ENCODE data around the gene GLIS1.

Gene GLIS1

DNA sequence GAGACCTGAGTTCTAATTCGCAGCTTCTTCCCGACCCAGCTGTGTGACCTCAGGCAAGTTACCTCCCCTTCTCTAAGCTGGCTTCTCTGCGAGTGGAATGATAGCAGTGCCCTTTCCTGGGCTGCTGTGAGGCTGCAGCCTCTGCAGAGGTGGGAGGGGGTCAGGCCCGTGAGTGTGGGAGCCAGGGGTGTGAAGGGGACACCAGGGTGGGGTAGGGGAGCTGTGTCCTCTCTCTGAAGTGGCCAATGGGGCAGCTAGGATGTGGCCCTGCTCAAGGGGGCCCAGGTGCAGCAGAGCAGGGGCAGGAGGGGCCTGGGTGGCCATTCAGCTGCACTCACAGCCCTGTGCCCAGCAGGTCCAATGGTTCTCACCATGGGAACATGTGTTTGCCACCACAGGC, 255.3 kb downstream of the GLIS1 start:
- no peak for DNase-seq (ENCODE audit: low spot score)
- TF ChIP-seq, protein P1, sequence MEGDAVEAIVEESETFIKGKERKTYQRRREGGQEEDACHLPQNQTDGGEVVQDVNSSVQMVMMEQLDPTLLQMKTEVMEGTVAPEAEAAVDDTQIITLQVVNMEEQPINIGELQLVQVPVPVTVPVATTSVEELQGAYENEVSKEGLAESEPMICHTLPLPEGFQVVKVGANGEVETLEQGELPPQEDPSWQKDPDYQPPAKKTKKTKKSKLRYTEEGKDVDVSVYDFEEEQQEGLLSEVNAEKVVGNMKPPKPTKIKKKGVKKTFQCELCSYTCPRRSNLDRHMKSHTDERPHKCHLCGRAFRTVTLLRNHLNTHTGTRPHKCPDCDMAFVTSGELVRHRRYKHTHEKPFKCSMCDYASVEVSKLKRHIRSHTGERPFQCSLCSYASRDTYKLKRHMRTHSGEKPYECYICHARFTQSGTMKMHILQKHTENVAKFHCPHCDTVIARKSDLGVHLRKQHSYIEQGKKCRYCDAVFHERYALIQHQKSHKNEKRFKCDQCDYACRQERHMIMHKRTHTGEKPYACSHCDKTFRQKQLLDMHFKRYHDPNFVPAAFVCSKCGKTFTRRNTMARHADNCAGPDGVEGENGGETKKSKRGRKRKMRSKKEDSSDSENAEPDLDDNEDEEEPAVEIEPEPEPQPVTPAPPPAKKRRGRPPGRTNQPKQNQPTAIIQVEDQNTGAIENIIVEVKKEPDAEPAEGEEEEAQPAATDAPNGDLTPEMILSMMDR (IDR thresholded peaks at IDR 0.05; ENCODE audit: extremely low read depth, missing control alignments): no peak

DNA sequence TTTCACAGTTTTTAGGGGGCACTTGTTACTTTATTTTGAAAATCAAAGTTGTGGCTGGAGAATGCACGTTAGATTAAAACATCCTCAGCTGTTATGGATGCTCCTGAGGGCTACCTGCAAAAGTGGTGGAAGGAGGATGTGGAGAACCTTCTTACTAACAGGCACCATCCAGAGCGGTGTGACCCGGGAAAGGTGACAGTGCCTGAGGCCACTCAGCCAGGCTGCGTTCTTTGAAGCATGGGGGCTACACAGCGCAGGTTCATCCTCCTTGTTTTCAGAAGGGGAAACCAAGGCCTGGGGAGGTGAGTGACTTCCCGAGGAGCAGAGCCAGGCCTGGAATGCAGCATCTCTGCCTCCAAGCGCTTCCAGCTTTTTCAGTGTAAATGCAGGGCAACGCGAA, 255.8 kb downstream of the GLIS1 start:
- no peak for DNase-seq (ENCODE audit: low spot score)
- TF ChIP-seq, protein P1 (IDR thresholded peaks at IDR 0.05; ENCODE audit: extremely low read depth, missing control alignments): no peak

DNA sequence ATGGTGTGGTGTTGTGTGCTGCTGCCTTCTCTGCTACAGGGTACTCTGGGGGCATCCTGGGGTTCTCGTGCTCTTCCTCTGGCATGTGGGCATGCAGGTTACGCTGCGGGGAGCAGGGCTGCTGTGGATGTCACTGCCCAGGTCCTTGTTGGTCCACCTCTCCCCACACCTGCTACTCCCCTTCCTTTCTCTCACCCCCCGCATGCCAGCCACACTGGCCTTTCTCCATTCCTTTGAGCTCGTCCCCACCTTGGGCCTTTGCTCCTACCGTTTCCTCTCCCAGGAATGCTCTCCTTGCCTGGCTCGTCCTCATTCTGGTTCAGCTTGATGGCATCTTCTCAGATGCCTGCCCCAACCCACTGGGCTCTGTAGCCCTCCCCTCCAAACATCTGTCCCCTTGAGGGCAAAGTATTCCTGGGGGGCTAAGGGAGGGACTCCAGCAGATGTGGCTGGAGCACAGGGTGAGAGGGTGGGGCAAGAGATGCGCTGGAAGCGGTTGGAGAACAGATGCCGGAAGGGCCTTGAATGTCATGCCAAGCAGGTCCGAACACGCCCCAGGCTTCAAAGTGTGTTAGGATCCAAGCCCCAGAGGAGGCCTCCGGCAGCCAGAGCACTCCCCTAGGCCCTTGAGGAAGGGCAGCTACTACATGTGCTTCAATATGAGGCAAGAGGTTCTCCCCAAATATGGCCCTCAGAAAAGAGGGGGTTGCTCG, 256.4 kb downstream of the GLIS1 start:
- no peak for DNase-seq (ENCODE audit: low spot score)
- TF ChIP-seq, protein P1 (IDR thresholded peaks at IDR 0.05; ENCODE audit: extremely low read depth, missing control alignments): no peak

DNA sequence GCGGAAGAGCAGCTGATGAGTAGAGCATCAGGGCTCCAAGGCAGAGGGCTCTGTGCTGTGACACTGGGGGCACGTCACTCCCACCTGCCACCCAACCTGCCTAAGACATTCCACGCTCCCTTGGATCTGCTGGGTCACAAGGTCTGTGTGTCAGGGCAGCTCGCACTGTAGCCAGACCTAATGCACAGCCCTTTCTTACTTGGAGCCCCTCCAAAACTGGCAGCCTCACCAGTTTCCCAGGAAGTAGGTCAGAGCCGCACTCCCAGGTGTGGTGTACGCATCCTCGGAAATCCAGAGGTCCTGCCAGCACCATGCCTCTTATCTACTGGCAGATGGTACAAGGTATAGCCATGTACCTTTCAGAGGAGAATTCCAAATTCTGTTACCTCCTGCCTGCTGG, 257.5 kb downstream of the GLIS1 start:
- DNase-seq (ENCODE audit: low spot score): no peak
- TF ChIP-seq, protein P1 (IDR thresholded peaks at IDR 0.05; ENCODE audit: extremely low read depth, missing control alignments): no peak

DNA sequence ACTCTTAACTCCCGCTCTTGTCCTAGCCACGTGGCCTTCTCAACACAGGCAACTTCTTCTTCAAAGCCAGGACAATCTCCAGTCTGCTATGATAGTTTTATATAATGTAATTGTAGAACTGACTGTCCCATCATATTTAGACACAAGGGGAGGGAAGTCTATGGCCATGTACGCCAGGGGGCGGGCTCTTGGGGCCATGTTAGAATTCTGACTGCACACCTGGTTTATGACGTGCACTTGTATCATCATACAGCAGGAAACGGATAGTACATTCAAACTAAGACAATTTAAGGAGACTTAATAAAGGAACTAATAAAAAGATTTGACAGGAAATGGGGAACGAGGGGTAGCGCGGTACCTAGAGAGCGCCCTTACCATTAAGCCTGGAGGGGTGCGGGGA, 258.3 kb downstream of the GLIS1 start:
- no peak for DNase-seq (ENCODE audit: low spot score)
- TF ChIP-seq, protein P1 (IDR thresholded peaks at IDR 0.05; ENCODE audit: extremely low read depth, missing control alignments): no peak

DNA sequence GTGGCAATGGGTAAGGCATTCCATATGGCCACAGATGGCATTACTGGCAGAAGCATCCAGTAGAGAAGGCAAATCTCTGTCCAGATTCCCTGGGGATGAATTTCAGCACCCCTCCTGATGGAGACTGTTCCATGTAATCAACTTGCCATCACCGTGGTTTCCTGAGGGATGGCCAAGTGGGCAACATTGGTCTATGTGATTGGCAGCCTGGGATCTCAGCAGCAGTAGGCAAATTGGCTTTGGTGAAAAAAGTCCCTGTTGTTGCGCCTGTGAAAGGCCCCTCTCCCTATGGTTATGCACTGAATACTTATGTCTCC, 260.5 kb downstream of the GLIS1 start:
- DNase-seq (ENCODE audit: low spot score): no peak
- TF ChIP-seq, protein P1 (IDR thresholded peaks at IDR 0.05; ENCODE audit: extremely low read depth, missing control alignments): no peak

DNA sequence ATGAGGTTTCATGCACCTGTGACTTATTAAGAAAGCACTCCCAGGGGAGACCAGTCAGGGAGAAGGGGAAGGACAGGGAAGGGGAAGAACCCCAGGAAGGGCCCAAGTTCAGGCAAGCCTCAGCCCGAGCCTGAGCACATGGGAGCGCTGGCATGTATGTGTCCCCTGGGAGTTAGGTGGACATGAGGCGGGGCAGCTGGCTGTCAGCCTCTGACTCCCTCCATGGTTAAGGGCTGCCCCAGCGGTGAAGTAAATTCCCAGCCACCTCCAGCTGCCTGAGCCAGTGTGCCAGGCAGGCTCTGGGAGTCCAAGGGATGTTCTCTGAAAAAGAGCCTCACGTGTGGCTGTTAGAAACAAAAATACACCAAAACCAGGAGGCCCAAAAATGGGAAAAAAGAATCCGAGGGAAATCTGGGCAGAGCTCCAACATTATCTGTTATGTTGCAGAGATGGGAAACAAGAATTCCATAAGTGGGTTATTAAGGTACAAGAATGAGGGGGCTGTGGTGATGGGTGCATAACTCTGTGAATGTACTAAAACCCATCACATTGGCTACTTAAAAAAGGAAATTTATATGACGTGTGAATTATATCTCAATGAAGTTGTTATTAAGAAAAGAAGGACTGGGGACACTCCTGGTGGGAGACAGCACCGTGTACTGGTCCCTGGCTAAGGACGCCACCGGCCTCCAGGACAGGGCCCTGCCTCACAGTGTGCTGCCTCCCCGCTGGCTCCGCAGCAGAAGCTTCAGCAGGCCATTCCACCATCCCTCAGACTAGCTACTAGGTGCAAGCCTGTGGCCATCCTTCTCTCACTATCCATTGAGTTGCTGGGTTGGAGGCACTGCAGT, 261.1 kb downstream of the GLIS1 start:
- no peak for DNase-seq (ENCODE audit: low spot score)

More for the DNA sequence above, 261.1 kb downstream of the GLIS1 start:
- TF ChIP-seq, protein P1 (IDR thresholded peaks at IDR 0.05; ENCODE audit: extremely low read depth, missing control alignments): no peak

Measured in GM20000 (cell line).